IMR-90 (cell line): ENCODE data around the gene BBS5. TPM values are rescaled to one million over a fixed set of nuclear protein-coding genes. Genes with fewer than 3 reads are reported as not detected.

Source experiments
- ATAC-seq: fragments of 200-7000 bp; cut with Tn5 transposase; 2 replicates; pipeline ENCODE4 v1.9.1; 2020; ENCODE audit warnings: low read depth, mild to moderate bottlenecking, moderate library complexity
- BruUV-seq: library from RNA; stranded (reverse); fragments of 400-500 nt; replicated peaks from 2 replicates; lab custom pipeline; 2021; lab: Mats Ljungman, UMichigan
- CTCF ChIA-PET: fragments of 300-600 bp; formaldehyde crosslinking; extraction: SDS; loops from one replicate; lab custom pipeline; 2021; ENCODE audit warnings: antibody characterized with exemption; lab: Yijun Ruan, JAX
- POLR2A ChIA-PET: fragments of 300-600 bp; sonication (Branson Sonifier 250); formaldehyde crosslinking; loops from one replicate; lab custom pipeline; 2022; ENCODE audit warnings: antibody characterized with exemption; ENCODE audit not compliant: unreplicated experiment; lab: Charles Lee
- DNase-seq: peaks from one replicate; pipeline ENCODE4 v3.0.0; 2013
- H2AFZ ChIP-seq: replicated peaks from 2 replicates; pipeline ENCODE3; 2013; ENCODE audit warnings: low read length, mild to moderate bottlenecking; ENCODE audit not compliant: poor library complexity
- H2AK5ac ChIP-seq: 2 replicates; pipeline ENCODE4 v1.6.1; 2013; ENCODE audit warnings: low read depth, low read length, inconsistent platforms
- H2AK9ac ChIP-seq: replicated peaks from 2 replicates; pipeline ENCODE3; 2013; ENCODE audit warnings: mild to moderate bottlenecking, low read depth, low read length, moderate library complexity; ENCODE audit not compliant: poor library complexity
- H2BK120ac ChIP-seq: 2 replicates; pipeline ENCODE4 v1.6.1; 2013; ENCODE audit warnings: low read depth, low read length, inconsistent platforms
- H2BK15ac ChIP-seq: 3 replicates; pipeline ENCODE4 v1.6.1; 2013; ENCODE audit warnings: low read depth, low read length, inconsistent platforms
- H2BK20ac ChIP-seq: 2 replicates; pipeline ENCODE4 v1.6.1; 2013; ENCODE audit warnings: low read depth, mild to moderate bottlenecking, inconsistent platforms, low read length, moderate library complexity
- H2BK5ac ChIP-seq: 2 replicates; pipeline ENCODE4 v1.6.1; 2013; ENCODE audit warnings: mild to moderate bottlenecking, low read depth, low read length, inconsistent platforms; ENCODE audit not compliant: poor library complexity, severe bottlenecking
- H3K14ac ChIP-seq: replicated peaks from 2 replicates; pipeline ENCODE4 v1.6.1; 2013; ENCODE audit warnings: low read depth, low read length, inconsistent platforms
- H3K18ac ChIP-seq: 2 replicates; pipeline ENCODE4 v1.6.1; 2013; ENCODE audit warnings: low read depth, low read length, control low read depth
- H3K23ac ChIP-seq: 2 replicates; pipeline ENCODE4 v1.6.1; 2013; ENCODE audit warnings: low read depth, low read length, inconsistent platforms
- H3K27ac ChIP-seq: 2 replicates; pipeline ENCODE4 v1.5.1; 2013; ENCODE audit warnings: mild to moderate bottlenecking, control low read depth, low read length; ENCODE audit not compliant: insufficient read depth
- H3K27me3 ChIP-seq: 2 replicates; pipeline ENCODE4 v1.6.1; 2013; ENCODE audit warnings: low read length; ENCODE audit not compliant: control insufficient read depth, insufficient read depth
- H3K36me3 ChIP-seq: 2 replicates; pipeline ENCODE4 v1.6.1; 2013; ENCODE audit warnings: low read length, mixed read lengths; ENCODE audit not compliant: control insufficient read depth, insufficient read depth
- H3K4ac ChIP-seq: 2 replicates; pipeline ENCODE4 v1.6.1; 2013; ENCODE audit warnings: low read depth, low read length, inconsistent platforms
- H3K4me1 ChIP-seq: 2 replicates; pipeline ENCODE4 v1.6.1; 2013; ENCODE audit warnings: low read length, mixed read lengths; ENCODE audit not compliant: control insufficient read depth, insufficient read depth
- H3K4me2 ChIP-seq: 2 replicates; pipeline ENCODE4 v1.6.1; 2013; ENCODE audit warnings: low read depth, mild to moderate bottlenecking, control low read depth, low read length, moderate library complexity
- H3K4me3 ChIP-seq: 2 replicates; pipeline ENCODE4 v1.5.1; 2013; ENCODE audit warnings: low read depth, mild to moderate bottlenecking, control low read depth, low read length, moderate library complexity; ENCODE audit not compliant: insufficient read depth
- H3K56ac ChIP-seq: 2 replicates; pipeline ENCODE4 v1.6.1; 2013; ENCODE audit warnings: low read length, inconsistent platforms; ENCODE audit not compliant: insufficient read depth; ENCODE audit errors: extremely low read depth
- H3K79me1 ChIP-seq, 2 experiments: 2 replicates each; pipeline ENCODE4 v1.6.1; 2013; ENCODE audit warnings: low read length in 2 of 2, inconsistent platforms in 1 of 2, low read depth in 1 of 2
- H3K9ac ChIP-seq: 2 replicates; pipeline ENCODE4 v1.6.1; 2013; ENCODE audit warnings: low read depth, low read length, control low read depth
- H3K9me1 ChIP-seq: 2 replicates; pipeline ENCODE4 v1.6.1; 2013; ENCODE audit warnings: low read length, inconsistent platforms; ENCODE audit not compliant: insufficient read depth
- H3K9me3 ChIP-seq: 2 replicates; pipeline ENCODE4 v1.6.1; 2013; ENCODE audit warnings: low read length; ENCODE audit not compliant: control insufficient read depth, insufficient read depth
- H4K20me1 ChIP-seq: 2 replicates; pipeline ENCODE4 v1.6.1; 2013; ENCODE audit warnings: low read length, inconsistent platforms; ENCODE audit not compliant: insufficient read depth
- H4K5ac ChIP-seq: 2 replicates; pipeline ENCODE4 v1.6.1; 2013; ENCODE audit warnings: mild to moderate bottlenecking, low read depth, low read length, control low read depth
- H4K8ac ChIP-seq, 2 experiments: 2 replicates each; pipeline ENCODE4 v1.6.1; 2013; ENCODE audit warnings: low read depth in 2 of 2, low read length in 2 of 2, control low read depth in 1 of 2, inconsistent platforms in 1 of 2
- H4K91ac ChIP-seq: 2 replicates; pipeline ENCODE4 v1.6.1; 2013; ENCODE audit warnings: low read depth, low read length, inconsistent platforms; ENCODE audit not compliant: insufficient read depth
- FOS ChIP-seq: fragments of 150-350 bp; IDR thresholded peaks from 2 replicates; pipeline ENCODE4 v1.6.1; 2016; ENCODE audit warnings: low read depth, low read length
- WGBS, 2 experiments: methylation state at CpG; one replicate each; pipeline versions ENCODE4 v1.1.5 to v1.1.7; 2013; ENCODE audit warnings: missing lambda C conversion rate in 2 of 2; ENCODE audit not compliant: insufficient read length in 1 of 2; ENCODE audit errors: extremely low coverage in 2 of 2; 5-methylcytosine and 5-hydroxymethylcytosine counted together
- dilution Hi-C: fragments of 300-500 bp; cut with HindIII; formaldehyde crosslinking; loops from one replicate; pipeline ENCODE4 v1.14.3; 2018; ENCODE audit warnings: low sequenced_read_pairs; ENCODE audit not compliant: unreplicated experiment
- in situ Hi-C: fragments of 300-500 bp; cut with MboI; formaldehyde crosslinking; loops from 3 replicates; pipeline ENCODE4 v1.14.3; 2019; ENCODE audit warnings: low sequenced_read_pairs, inconsistent platforms, mixed read lengths
- intact Hi-C: fragments of 100-400 bp; cut with micrococcal nuclease; formaldehyde crosslinking; loops from 2 replicates; pipeline ENCODE4 v1.10.0; 2022
- polyA plus RNA-seq, 3 experiments: library from polyadenylated mRNA; depleted of rRNA; stranded (reverse); fragments of >200 nt; gene quantifications; 2 replicates each; pipeline ENCODE4 v1.2.3, GENCODE V29; 2012; ENCODE audit warnings: low replicate concordance in 1 of 3
- total RNA-seq: library from RNA; depleted of rRNA; stranded (reverse); fragments of >200 nt; gene quantifications from 2 replicates; pipeline ENCODE4 v1.2.3, GENCODE V29; 2012

The BBS5 gene
- total and polyA plus RNA-seq, 2 of the 4 experiments (the other 2 are of a cell fraction) = 1.4 to 4.1 TPM

GRCh38 chr2:169469952-169470572, 9.2 kb upstream of the BBS5 start:
- Histone ChIP-seq H3K4me1 (peaks cover under 1% of the 10 kb centered on the region; the same call in 1 of the 2 replicates), H2BK120ac (no peak overlapping the region), H2AFZ (no peak overlapping the region), H3K9ac (no peak overlapping the region), H3K79me1 (no peaks in the 10 kb centered on the region), H4K91ac (no peak overlapping the region), H2BK20ac (no peak overlapping the region), H4K20me1 (no peaks in the 10 kb centered on the region), H3K18ac (no peak overlapping the region), H3K9me1 (peaks cover under 1% of the 10 kb centered on the region; the same call in 1 of the 2 replicates), H4K5ac (no peak overlapping the region), H3K36me3 (no peaks in the 10 kb centered on the region), H3K27me3 (no peaks in the 10 kb centered on the region), H2AK9ac (no peak overlapping the region), H2BK5ac (no peak overlapping the region), H3K4me2 (no peak overlapping the region), H3K14ac (no peak overlapping the region), H3K23ac (no peak overlapping the region), H2AK5ac (no peak overlapping the region), H3K4me3 (no peak overlapping the region), H3K9me3 (no peaks in the 10 kb centered on the region), H4K8ac (no peak overlapping the region), H3K56ac (no peak overlapping the region), H3K4ac (no peak overlapping the region), H2BK15ac (no peak overlapping the region), H3K27ac (no peak overlapping the region)
- CTCF ChIA-PET = no interaction called here
- POLR2A ChIA-PET = no interaction called here
- in situ Hi-C loops = no loop called here
- ATAC-seq (no peak), DNase-seq (no peak)
- no CpG with 5 or more reads among the region's 3 CpGs for WGBS, 2 experiments
- dilution Hi-C loops = no loop called here
- intact Hi-C loops = no loop called here
- TF ChIP-seq FOS = no peak
- no TSS peak for BruUV-seq
